ENCODE measurements around the gene SLC24A3.

Gene SLC24A3

DNA sequence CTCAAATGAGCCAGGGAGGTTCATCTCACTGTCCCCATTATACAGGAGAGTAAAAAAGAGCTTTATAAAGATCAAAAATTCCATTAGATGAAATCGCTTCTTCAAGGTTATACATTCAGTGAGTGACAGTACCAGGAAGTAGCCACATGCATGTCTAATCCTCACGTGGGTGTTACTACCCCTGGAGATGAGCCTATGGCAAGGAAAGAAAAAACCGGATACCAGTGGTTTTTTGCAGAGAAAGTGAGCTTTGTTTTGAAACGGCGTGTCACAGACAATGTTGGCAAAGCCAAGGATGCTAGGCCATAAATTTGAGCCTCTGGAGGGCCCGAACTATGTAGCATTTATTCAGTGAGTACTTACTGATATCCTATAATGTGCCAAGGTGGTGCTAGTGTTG lies 330.7 kb downstream of the SLC24A3 start:
- no peak overlapping the region for H3K27ac ChIP-seq (ENCODE audit: extremely low read depth, low read depth, low read length)
- ChIA-PET POLR2A (no interaction called here), CTCF (no interaction called here)
- H3K36me3 ChIP-seq (ENCODE audit: control insufficient read depth in 2 of 2, insufficient read depth in 1 of 2, low read length in 2 of 2) = no peaks in the 10 kb centered on the region
- no peaks in the 10 kb centered on the region for H3K4me1 ChIP-seq (ENCODE audit: control insufficient read depth, insufficient read depth, low read length)
- H3K9me3 ChIP-seq (ENCODE audit: control insufficient read depth, insufficient read depth, low read depth, low read length) = no peaks in the 10 kb centered on the region
- TF ChIP-seq ZNF660 (tag by site-specific recombination; IDR thresholded peaks at IDR 0.05) (no peak), ZNF621 (tag by site-specific recombination; IDR thresholded peaks at IDR 0.05) (no peak), TRIM28 (IDR thresholded peaks at IDR 0.05; ENCODE audit: borderline replicate concordance, low read length) (no peak), ZNF560 (tag by site-specific recombination; IDR thresholded peaks at IDR 0.05; ENCODE audit: borderline replicate concordance) (no peak), ZNF10 (tag by site-specific recombination; IDR thresholded peaks at IDR 0.05) (no peak), ZNF514 (tag by site-specific recombination; IDR thresholded peaks at IDR 0.05) (no peak), HOXC10 (CRISPR knock-in tag; IDR thresholded peaks at IDR 0.05) (no peak), ZNF843 (tag by site-specific recombination; IDR thresholded peaks at IDR 0.05) (no peak), ZXDB (tag by site-specific recombination; IDR thresholded peaks at IDR 0.05) (no peak), ZNF2 (tag by site-specific recombination; IDR thresholded peaks at IDR 0.05) (no peak), ZNF776 (tag by site-specific recombination; IDR thresholded peaks at IDR 0.05; ENCODE audit: borderline replicate concordance) (no peak), GLI2 (tag by site-specific recombination; IDR thresholded peaks at IDR 0.05; ENCODE audit: borderline replicate concordance, low read depth) (no peak), ZBTB26 (tag by site-specific recombination; optimal IDR thresholded peaks at IDR 0.05) (no peak), ZNF350 (tag by site-specific recombination; IDR thresholded peaks at IDR 0.05) (no peak)
- TF ChIP-seq, protein P1, sequence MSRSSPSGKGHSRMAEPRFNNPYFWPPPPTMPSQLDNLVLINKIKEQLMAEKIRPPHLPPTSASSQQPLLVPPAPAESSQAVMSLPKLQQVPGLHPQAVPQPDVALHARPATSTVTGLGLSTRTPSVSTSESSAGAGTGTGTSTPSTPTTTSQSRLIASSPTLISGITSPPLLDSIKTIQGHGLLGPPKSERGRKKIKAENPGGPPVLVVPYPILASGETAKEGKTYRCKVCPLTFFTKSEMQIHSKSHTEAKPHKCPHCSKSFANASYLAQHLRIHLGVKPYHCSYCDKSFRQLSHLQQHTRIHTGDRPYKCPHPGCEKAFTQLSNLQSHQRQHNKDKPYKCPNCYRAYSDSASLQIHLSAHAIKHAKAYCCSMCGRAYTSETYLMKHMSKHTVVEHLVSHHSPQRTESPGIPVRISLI (tag by site-specific recombination; IDR thresholded peaks at IDR 0.05) = no peak
- TF ChIP-seq, protein P2, sequence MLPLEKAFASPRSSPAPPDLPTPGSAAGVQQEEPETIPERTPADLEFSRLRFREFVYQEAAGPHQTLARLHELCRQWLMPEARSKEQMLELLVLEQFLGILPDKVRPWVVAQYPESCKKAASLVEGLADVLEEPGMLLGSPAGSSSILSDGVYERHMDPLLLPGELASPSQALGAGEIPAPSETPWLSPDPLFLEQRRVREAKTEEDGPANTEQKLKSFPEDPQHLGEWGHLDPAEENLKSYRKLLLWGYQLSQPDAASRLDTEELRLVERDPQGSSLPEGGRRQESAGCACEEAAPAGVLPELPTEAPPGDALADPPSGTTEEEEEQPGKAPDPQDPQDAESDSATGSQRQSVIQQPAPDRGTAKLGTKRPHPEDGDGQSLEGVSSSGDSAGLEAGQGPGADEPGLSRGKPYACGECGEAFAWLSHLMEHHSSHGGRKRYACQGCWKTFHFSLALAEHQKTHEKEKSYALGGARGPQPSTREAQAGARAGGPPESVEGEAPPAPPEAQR (tag by site-specific recombination; IDR thresholded peaks at IDR 0.05) = no peak
- no peak overlapping the region for H3K4me3 ChIP-seq (ENCODE audit: low read depth, low read length)

DNA sequence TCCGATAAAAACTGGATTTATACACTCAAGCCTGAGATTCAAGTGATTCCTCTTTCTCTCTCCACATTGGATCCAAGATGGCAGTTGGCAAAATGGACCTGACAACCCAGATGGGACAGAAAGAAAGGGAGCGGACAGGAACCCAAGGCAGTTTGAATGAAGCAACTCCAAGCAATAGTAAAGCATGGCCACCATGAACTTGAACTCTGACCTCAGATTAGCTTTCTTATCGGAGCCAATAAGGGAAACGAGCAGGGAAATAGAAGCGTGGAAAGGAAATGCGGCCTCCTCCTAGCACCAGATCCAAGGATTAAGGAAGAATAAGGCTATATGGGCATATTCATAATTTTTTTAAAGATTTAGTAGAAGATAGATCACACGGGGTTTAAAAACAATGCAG lies 332.2 kb downstream of the SLC24A3 start:
- Histone ChIP-seq H3K36me3 (ENCODE audit: control insufficient read depth in 2 of 2, insufficient read depth in 1 of 2, low read length in 2 of 2) (no peaks in the 10 kb centered on the region), H3K27ac (ENCODE audit: extremely low read depth, low read depth, low read length) (no peak overlapping the region), H3K9me3 (ENCODE audit: control insufficient read depth, insufficient read depth, low read depth, low read length) (no peaks in the 10 kb centered on the region), H3K4me3 (ENCODE audit: low read depth, low read length) (no peak overlapping the region), H3K4me1 (ENCODE audit: control insufficient read depth, insufficient read depth, low read length) (no peaks in the 10 kb centered on the region)
- TF ChIP-seq SETDB1 (IDR thresholded peaks at IDR 0.05; ENCODE audit: insufficient read length, low read length) (no peak), ZNF501 (tag by site-specific recombination; IDR thresholded peaks at IDR 0.05) (no peak), ZNF514 (tag by site-specific recombination; IDR thresholded peaks at IDR 0.05) (no peak), ZNF223 (tag by site-specific recombination; IDR thresholded peaks at IDR 0.05) (no peak), OVOL3 (tag by site-specific recombination; IDR thresholded peaks at IDR 0.05) (no peak), GLIS2 (tag by site-specific recombination; IDR thresholded peaks at IDR 0.05) (no peak), ZFP41 (tag by site-specific recombination; IDR thresholded peaks at IDR 0.05; ENCODE audit: borderline replicate concordance) (no peak), KLF1 (tag by site-specific recombination; IDR thresholded peaks at IDR 0.05) (no peak), ZNF596 (tag by site-specific recombination; IDR thresholded peaks at IDR 0.05) (no peak), ZNF394 (tag by site-specific recombination; IDR thresholded peaks at IDR 0.05; ENCODE audit: borderline replicate concordance) (no peak), ZNF239 (tag by site-specific recombination; IDR thresholded peaks at IDR 0.05) (no peak), ZNF18 (tag by site-specific recombination; IDR thresholded peaks at IDR 0.05) (no peak), BCL11B (tag by site-specific recombination; IDR thresholded peaks at IDR 0.05; ENCODE audit: low read depth) (no peak)
- TF ChIP-seq, protein P3, sequence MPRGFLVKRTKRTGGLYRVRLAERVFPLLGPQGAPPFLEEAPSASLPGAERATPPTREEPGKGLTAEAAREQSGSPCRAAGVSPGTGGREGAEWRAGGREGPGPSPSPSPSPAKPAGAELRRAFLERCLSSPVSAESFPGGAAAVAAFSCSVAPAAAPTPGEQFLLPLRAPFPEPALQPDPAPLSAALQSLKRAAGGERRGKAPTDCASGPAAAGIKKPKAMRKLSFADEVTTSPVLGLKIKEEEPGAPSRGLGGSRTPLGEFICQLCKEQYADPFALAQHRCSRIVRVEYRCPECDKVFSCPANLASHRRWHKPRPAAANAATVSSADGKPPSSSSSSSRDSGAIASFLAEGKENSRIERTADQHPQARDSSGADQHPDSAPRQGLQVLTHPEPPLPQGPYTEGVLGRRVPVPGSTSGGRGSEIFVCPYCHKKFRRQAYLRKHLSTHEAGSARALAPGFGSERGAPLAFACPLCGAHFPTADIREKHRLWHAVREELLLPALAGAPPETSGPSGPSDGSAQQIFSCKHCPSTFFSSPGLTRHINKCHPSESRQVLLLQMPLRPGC (tag by site-specific recombination; IDR thresholded peaks at IDR 0.05) = no peak
- ChIA-PET CTCF (interaction anchor here (0.5 kb wide), 1 partner anchor 1164 kb away, joined by 3 read pairs; no protein-coding TSS in a partner anchor), POLR2A (no interaction called here)
